HT-29 (cell line): ENCODE measurements around the gene CSRNP3. TPM values are rescaled to one million over a fixed set of nuclear protein-coding genes. Genes with fewer than 3 reads are reported as not detected.

Experiments used
- DNase-seq: peaks from one replicate; pipeline ENCODE4 v3.0.0-alpha.2; 2015; ENCODE audit warnings: low spot score
- total RNA-seq: library from RNA; depleted of rRNA; stranded (reverse); fragments of >200 nt; shearing (Covaris generic); gene quantifications from 2 replicates; pipeline ENCODE4 v1.2.3, GENCODE V29; 2014; rRNA removed

Gene CSRNP3
- 0.08 and 0.10 TPM in 2 replicates for total RNA-seq

GRCh38 chr2:165469417-165469816 lies at the start of gene CSRNP3:
TSS of gene CSRNP3 (plus strand) at chr2:165469698. CDS start at chr2:165595066, 125,368 bp downstream.
- peak; percentile 59 for DNase-seq

DNA sequence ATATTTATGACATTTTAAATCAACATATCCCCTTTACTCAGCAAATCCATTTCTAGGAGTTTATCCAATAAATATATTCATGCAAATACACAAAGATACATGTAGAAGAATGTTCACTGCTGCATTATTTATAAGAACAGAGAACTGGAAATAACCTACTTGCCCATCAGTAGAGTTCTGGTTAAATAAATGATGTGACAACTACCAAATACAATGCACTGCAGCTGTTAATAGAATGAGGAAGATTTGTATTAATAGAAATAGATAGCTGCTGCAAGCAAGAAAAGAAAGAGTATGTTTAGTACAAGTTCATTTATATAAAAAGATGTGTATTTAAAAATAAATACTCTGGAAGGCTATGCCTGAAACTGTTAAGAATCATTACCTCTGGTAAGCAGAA lies 49.3 kb upstream of the CSRNP3 start:
- no peak for DNase-seq

- no peak for DNase-seq
Observed at GRCh38 chr2:165423081-165423480, 46.4 kb upstream of the CSRNP3 start.

GRCh38 chr2:165425556-165425955 lies 43.9 kb upstream of the CSRNP3 start:
- DNase-seq = no peak

DNA sequence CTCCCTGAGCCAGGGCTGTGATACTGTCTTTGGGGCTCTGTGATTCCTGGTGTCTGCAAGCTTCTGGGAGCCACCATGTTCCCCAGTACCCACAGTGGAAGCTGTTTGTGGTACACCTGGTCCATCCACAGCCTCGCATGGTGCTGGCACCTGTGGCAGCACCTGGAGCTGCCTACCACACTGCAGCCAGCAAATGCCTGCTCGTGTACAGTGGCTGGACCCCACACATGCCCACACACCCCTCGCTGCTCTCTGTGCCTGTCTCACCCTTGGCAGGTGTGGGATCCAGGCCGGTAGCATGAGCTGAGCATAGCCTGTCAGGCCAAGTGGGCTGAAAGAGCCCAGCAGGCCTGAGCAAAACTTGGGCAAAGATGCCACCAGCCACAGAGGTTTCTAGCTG lies 41.8 kb upstream of the CSRNP3 start:
- no peak for DNase-seq

DNA sequence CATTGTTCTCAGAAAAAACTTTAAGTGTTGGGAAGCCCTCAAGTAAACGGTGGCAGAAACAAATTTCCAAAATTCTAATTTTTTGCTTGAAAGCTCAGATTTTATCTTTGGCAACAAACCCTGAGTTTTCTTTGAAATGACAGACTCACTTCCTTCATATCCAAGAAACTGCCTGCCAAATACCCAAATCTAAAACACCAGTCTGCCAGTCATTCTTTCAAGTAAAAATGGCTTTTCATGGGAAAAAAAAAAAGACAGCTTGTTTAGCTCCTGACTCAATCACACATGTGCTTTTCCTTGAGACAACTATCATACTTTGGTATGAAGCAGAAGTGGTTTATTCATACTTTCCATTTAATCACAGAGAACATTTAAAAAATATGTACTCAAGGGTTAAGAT lies 40.6 kb upstream of the CSRNP3 start:
- no peak for DNase-seq

DNA sequence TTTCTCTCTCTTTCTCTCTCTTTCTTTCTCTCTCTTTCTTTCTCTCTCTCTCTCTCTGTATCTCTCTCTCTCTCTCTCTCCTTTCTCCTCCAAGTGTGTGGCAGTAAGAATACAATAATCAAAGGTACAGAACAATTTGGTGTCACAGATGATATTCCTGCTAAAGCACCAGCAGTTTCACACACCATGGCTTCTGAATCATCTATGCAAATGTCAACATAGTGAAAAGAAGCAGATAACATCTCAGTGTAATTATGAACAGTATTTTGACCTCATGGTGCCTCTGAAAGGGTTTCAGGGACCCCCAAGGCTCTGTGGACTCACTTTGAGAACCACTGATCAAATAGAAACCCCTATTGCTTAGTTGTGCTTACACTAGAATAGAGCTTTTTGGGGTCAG lies 38.5 kb upstream of the CSRNP3 start:
- DNase-seq = no peak

DNA sequence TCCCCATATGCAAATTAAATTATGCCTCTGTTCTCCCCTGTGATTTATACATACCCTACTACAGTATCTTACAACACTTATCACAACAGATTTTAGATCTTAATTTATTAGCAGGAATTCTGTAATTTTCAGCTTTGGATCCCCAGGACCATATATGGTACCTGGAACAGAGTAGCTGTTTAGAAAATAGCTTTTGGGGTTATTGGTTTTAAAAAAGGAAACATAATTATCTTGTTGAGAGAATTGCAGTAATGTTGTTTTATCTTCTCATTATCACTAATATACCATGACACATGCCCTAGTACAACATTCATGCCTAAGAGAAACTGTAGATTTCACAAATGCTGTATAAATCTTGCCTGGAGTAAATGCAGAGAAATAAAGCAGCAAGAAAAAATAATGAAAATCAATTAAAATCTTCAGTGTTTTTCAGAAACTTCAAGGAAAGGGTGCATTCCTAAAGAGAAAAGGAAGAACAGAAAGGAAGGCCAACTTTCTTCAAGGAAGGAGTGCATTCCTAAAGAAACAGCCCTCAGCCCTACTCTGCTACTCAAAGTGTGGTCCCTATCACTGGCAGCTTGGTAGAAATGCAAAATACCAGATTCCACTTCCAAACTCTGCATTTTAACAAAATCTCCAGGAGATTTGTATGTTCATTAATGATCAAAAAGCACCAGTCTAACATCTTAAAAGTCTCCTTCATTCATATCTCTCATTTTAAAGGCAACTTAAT lies 37.1 kb upstream of the CSRNP3 start:
- DNase-seq = no peak

DNA sequence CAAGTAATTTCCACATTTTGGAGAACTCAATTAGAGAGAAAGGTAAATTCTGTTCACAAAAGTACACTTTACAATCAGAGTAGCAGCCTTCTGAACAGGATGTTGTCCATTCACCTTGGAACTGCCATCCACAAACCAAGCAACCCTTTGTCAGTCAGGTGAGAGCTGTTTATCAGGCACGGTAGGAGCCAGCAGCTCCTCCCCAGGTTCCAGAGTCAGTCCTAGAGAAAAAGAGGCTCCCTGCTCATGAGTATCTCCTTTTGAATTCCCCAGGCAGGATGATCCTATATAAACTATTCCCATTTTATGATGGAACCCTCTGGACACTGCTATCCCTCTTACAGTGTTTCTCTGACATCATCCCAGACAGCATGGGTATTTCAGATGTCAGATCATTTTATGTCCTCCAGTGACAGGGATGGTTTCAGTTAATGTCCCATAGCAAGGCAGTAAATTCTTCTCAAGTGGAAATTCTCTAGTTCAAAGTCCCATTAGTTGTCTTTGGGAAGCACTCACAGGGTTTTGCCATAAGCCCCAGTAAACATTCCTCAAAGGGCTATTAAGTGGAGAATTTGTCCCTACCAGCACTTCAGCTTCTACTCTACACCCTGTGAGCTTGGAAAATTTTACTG lies 34.5 kb upstream of the CSRNP3 start:
- no peak for DNase-seq

DNA sequence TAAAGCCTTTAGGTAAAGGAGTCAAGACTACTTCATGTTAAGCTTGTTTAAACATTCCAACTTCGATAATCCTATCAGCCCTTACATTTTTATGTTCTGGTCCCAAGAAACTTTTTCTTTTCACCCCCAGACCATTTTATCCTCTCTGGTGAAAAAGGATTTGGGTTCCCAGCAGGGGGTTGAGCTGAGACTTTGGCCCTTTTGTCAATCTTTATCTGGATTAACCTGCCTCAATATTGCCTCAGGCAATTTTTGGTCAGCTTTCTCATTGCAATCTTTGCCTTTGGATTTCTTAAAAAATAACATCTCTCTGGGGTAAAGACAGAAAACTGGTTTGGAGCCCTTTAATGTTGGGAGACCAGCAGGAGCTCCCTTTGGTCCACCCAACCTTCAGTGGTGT lies 33.9 kb upstream of the CSRNP3 start:
- DNase-seq = no peak

DNA sequence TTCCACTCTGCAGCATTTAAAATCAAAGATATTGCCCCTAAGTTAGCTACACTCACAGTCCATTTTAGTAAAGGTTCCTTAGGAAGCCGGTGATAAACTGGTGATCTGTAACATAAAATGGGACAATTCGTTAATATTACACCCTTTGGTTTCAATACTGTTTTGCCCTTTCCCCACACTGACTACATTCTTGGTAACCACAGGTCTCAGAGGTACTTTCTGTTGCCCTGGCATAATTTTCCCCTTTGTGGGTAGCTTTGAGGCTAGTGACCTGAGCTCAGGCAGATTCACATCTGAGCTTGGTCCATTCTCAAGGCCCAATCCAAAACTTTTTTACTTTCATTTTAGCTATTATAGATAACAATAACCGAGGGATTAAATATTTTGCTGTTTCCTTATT lies 32.9 kb upstream of the CSRNP3 start:
- no peak for DNase-seq

DNA sequence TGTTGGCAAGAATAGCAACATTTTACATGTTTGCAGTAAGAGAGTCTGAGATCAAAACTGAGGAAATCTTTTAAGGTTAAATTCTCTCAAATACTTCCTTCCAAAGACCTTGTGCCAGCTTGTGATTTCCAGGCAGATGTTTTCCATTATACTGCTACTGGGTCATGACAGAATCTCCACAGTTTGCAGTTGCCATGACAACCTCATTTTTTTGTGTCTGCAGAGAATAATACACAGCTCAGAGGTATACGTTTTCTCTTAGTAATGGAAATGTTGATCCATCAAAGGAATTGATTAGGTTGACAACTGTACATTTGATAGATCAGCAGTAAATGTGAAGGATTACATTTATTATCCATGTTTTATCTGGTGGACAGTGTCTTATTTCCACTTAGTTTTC lies 29.1 kb upstream of the CSRNP3 start:
- DNase-seq = no peak

GRCh38 chr2:165443511-165443910 lies 26.0 kb upstream of the CSRNP3 start:
- DNase-seq = no peak

- no peak for DNase-seq
Observed at GRCh38 chr2:165448406-165448805, 21.1 kb upstream of the CSRNP3 start.

DNA sequence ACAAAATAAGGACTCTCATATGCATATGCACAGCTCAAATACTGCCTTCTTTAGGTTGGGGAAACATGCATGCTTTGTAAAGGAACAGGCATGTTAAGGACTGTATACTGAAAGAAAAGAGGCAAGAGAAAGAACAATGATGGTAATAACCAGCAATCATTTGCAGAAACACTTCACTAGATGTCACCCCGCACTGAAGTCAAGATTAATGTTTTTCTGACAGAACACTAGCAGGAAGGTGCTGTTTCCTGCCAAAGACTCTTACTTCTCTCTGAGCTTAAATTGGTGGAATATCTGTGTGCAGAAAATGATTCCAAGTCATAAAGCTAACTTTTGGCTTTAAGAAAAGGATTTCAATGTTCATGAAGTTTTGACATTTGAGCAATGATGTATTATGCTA lies 19.3 kb upstream of the CSRNP3 start:
- DNase-seq = no peak

DNA sequence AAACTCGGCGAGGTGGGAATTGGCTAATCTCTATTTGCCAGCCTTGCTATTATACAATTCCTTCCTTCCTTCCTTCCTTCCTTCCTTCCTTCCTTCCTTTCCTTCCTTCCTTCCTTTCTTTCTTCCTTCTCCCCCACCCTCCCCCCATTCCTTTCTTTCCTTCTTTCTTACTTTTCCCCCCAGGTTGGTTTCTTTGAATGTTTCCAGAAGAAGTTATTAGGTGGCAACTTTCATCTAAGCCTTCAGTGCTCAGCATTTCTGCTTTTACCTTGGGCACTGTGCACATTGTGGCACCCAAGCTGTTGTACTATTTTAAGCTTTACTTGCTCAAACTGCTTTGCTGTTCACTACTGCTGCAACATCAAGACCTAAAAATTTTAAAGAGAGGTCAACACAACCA lies 17.2 kb upstream of the CSRNP3 start:
- DNase-seq = no peak

DNA sequence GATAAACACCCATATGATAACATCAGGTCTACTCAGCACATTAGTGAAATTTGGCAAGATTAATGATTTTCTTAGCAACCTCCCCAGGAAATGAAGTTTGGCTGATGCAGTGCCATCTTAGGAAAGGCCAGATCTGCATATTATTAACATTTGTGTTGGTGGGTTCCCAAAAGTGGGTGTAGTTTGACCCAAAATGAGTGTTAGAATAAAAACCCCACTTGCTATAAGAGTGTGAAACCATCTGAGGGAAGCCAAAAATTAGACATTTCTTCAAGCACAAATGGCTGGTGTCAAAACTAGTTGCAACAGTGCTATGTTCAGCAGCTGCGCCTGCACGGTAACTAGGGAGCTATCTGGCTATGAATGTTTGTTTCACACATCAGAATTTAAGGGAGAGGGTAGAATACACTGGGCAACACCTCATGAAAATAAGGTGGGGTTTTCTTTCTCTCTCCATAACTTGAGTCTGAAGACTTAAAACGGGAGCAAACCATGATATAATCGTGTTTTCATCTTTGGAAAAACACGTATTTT lies 15.9 kb upstream of the CSRNP3 start:
- no peak for DNase-seq

DNA sequence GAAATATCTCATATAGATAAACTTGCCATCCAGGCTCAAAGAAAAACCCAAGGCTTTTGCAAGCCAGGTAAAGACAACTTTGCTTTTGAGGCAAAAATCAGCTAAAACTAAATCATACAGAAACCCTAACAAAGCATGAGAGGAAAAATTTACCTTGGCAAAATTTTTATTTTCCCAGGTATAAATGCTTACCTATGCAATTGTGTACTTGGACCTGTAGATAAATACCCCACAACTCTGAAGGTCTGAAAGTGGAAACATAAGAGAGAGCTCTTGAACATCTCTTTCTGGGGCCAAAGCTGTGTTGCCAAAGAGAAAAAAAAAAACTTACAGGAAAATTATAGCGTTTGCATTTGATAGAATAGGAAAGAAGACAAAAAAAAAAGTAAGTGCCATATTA lies 14.6 kb upstream of the CSRNP3 start:
- DNase-seq = no peak

DNA sequence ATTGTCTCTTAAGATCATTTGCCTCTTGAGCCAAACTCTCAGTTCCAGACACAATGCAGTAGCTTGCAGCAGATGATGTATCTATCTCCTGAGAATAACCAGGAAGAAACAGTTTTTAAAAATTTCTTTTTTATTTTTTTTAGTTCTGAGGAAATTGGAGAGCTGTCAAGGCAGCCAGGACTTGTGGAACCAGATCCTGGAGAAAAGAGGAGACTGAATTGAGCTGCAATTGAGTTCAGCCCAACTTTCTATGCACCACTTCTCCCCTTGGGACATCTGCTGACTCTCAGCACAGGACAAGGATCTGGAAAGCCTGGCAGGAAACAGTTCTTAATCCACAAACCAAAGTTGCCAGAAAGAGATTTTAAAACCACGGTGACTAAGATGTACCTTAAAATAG lies 13.5 kb upstream of the CSRNP3 start:
- no peak for DNase-seq

DNA sequence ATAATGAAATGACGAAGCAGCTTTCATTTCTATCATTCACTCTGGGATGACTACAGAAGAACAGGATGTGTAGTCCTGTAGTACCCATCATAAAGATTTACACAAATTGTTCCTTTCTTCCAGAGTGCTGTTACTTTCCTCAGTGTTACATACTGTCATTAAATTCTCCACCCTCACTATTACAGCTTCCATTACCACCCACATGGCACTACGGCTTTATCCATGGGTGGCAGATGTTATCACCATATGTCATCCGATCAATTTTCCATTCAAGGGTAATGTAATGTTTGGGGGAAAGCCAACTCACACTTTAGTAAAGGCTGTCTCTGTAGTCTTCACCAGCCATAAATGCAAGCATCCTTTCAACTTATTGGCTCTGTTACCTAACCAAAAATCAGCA lies 7.1 kb upstream of the CSRNP3 start:
- DNase-seq = no peak

DNA sequence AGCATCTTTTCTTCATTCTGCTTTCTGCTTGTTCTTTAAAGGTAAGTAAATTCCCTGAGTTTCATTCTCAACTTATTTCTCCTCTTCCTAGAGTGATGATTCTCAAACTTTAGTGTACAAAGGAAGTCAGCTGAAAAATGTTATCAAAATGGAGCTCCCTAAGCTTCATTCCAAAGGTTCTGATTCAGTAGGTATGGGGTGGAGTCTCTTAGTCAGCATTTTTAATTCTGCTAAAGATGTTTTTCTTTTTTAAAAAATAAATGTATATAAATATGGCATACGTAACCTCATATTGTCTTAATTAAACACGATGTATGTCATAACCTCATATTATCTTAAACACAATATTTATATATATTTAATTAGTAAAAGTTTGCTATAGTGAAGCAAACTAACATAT lies 3.1 kb upstream of the CSRNP3 start:
- no peak for DNase-seq

- no peak for DNase-seq
Observed at GRCh38 chr2:165467921-165468320, 1.6 kb upstream of the CSRNP3 start.

GRCh38 chr2:165470361-165470760 lies 863 bp downstream of the CSRNP3 start:
- no peak for DNase-seq
